HG03432 (cell line): ENCODE measurements around the gene NRN1.
"Not testable (repeated sequence)": the region's sequence is repeated elsewhere in the genome, so short reads cannot be mapped to it uniquely, and the experiment has no call there.

Source experiments
- ATAC-seq: cut with Tn5 transposase; IDR thresholded peaks from one replicate; pipeline ENCODE4 v1.9.1; 2021; ENCODE audit warnings: mild to moderate bottlenecking, moderate library complexity; ENCODE audit not compliant: unreplicated experiment

Gene NRN1, protein sequence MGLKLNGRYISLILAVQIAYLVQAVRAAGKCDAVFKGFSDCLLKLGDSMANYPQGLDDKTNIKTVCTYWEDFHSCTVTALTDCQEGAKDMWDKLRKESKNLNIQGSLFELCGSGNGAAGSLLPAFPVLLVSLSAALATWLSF

GRCh38 chr6:6006428-6007365, at the start of gene NRN1:
NRN1 (minus strand) TSS chr6:6006925; CDS start chr6:6006749, 176 bp downstream.
- no peak for ATAC-seq

DNA sequence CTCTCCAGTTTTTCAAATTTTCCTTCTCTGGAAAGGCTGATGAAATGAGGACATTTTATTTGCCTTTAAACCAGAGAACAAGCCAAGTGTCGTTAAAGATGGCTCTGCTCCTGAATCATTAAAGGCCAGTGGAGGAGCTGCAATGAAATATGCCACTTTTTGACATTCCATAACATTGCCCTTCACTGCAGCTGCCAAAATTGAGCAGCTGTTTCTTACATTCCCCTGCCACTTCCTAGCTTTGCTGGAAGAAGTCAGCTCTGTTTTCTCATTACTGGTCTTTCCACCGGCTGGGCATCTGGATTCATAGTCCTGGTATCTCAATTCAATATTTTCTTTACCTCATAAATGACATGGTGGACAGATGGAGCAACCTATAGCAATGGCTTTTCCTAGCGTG, 45.5 kb upstream of the NRN1 start:
- no peak for ATAC-seq

- ATAC-seq = no peak
Observed at GRCh38 chr6:6046716-6047115, 40.0 kb upstream of the NRN1 start.

DNA sequence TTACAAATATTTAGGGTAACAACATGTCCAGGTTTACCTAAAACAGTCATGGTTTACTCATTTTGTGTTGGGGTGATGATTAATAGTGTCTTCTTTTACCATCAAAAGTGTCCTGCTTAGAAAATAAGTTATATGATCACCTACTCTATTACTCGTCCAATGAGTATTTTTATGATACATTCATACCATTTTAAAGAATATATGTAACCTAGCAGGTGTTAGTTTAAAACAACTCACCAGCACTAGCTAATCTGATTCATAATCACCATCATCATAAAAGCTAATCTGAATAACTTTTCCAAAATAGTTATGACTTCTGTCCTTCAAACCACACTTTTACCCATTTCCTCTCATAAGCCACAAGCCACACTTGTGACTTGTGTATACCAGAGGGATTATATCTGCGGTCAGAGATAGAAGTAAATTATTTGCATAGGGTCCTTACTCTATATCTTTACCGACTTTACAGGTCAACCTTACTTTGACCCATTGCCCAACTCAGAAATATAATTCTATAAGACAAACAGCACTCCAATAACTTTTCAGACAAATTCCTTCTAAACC, 33.3 kb upstream of the NRN1 start:
- no peak for ATAC-seq

GRCh38 chr6:6037179-6037578, 30.5 kb upstream of the NRN1 start:
- no peak for ATAC-seq

DNA sequence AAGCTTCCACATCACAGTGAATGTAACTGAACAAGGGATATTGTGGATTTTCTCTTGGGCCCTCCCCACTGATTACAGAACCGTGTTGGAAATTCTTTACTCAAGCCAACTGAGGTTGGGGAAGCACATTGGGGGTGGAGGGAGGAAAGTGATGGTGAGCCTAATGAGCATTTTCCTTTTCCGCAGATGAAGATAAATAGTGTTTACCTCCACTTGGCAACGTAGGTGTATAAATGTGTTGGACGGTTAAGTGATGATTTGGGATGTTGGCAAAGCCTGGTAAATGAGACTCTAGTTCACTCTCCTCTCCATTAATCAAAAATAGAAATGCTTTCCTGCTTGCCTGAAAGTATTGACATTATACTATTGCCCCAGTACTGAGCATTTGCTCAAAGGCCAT, 27.1 kb upstream of the NRN1 start:
- no peak for ATAC-seq

GRCh38 chr6:6026513-6027205, 19.9 kb upstream of the NRN1 start:
- no peak for ATAC-seq

GRCh38 chr6:6025736-6026135, 19.0 kb upstream of the NRN1 start:
- no peak for ATAC-seq

DNA sequence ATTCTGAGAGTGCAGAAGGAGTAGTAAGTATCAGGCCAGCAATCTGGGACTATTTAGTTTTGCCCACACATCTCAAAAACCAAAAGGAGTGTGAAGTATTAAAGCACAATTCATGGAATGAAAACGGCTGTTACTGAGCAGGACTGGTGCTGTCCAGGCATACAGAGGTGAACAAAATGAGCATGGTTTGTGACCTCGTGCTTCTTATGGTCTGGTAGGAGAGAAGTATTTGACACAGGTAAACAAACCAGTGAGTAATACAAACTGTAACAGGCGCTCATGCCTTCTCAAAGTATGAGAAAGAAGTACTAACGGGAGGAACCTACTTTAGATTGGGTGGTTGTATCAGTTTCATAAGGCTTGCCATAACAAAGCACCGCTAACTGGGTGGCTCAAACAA, 17.5 kb upstream of the NRN1 start:
- ATAC-seq = no peak

DNA sequence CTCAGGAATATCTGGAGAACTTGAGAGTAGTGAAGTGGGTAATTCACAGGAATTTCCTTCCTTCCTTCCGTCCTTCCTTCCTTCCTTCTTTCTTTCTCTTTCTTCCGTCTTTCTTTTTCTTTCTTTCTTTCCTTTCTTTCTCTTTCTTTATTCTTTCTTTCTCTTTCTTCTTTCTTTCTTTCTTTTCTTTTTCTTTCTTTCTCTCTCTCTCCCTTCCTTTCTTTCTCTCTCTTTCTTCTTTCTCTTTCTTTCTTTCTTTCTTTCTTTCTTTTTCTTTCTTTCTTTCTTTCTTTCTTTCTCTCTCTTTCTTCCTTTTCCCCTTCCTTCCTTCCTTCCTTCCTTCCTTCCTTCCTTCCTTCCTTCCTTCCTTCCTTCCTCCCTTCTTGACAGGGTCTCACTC, 16.1 kb upstream of the NRN1 start:
- not testable (repeated sequence) for ATAC-seq

DNA sequence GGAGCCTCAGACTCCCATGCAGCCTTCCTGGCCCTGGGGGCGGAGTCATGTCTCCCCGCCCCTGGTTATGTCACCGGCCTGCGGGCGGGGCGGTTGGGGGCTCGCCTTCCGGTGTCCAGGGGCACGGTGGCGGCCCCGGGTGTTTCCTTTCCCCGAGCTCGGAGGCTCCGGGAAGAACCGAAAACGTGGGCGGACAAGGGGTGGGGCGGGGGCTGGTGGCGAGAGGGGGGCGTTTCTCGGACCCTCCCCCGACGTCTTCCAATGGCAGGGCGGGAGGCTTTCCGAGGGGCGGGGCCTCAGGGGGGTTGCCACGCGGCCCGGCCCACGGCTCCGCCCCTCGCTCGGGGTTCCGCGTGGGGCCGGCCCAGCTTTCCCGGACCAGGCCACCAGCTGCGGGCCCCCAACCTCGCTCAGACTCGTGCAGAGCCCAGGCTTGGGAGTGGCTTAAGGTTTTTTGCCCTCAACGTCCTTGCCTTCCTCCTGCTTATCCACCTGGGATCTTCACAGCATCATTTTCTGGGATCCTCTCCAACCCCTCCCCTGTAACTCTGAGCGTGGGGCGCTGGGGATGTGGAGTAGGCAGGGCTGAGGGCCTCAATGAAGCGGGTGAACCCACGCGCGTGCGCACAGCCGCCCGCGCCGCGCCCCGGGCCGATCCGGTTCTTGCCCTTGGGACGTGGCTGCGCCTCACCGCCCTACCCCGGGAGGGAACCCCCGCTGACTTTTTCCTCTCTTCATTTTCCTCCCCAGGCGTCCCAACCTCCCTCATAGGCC, 2.1 kb upstream of the NRN1 start:
- peak; percentile 70 for ATAC-seq

DNA sequence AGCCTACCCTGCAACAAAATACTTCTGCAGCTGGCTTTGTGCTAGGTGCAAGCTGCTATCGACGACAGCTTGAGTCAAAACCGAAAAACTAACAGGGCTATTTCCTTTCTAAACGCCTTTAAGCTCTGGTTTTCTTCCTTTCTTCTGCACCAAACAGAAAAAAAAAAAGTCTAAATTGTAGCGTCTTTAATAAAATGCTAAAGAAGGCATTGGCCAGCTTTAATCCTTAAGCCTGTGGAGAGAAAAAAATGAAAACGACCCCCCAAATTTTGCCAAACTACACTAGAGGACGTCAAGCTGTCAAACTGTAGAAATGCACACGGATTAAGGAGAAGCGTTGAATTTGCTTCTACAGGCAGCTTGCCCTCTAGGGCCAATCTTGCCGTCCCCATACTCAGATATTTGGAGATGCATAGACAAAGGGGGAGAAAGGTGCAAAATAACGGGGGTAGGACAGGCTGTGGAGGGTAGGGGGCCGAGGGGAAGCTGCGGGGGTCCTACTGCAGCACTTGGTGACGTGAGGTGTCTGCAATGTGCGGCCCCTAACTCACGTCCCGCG, 1.4 kb upstream of the NRN1 start:
- ATAC-seq = peak; percentile 9

DNA sequence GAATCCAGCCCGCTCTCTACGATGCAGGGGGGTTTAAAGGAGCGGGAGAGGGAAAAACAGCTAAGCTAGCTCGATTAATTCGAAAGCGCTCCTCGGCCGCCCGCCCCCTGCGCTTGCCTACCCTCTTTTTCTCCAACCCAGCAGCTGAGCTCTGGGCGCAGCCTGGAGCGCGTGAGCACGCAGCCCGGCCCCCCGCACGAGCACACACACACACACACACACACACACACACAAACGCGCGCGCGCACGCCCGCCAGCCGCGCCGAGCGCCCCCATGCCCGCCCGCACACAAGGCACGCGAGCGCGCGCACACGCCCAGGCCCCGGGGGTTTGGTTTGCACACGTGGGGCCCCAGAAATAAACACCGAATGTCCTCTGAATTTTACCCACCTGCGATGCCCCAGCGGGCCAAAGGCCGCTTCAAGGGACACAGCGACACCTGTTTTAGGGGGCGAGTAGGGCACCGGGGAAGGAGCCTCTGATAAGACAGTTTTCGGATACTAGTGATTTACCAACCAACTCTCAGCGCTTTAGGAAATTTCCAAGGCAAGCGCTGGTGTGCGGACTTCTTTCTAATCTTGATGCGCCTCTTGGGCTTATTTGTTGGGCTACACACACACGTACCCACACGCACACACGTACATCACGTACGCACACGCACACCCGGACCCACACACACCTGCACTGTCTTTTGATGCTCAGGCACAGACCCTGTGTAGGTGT, 802 bp upstream of the NRN1 start:
- ATAC-seq = no peak

- ATAC-seq = no peak
Observed at GRCh38 chr6:6006006-6006427, 708 bp downstream of the NRN1 start.

GRCh38 chr6:6005051-6006005, 1.4 kb downstream of the NRN1 start:
- ATAC-seq = no peak

DNA sequence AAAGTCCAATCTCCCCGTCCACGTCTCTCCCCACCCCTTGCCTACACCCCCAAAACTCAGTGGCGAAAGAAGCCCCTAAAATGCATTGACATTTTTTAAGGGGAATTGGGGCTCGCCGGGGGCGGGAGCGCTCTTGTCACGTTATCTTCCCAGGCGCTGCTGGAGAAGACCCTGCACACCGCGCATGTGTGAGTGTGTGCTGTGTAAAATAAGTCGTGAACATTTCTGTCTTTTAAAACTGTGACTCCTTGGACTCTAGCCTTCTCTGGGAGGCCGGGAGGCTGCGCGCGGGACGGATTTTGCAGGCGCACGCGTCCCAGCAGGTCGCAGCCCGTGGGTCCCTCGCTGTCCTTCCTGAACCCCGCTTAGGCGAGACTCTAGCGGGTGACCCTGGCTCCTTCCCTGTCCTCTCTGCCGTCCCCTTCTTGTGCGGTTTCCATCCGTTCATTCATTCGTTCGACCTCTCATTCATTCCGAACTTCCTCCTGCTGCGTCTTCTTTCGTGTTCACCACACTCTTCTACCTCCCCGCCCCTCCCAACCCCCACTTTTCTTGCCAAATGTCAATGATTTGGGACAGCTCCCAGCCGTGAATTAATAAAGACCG, 2.2 kb downstream of the NRN1 start:
- ATAC-seq = no peak

GRCh38 chr6:6003621-6004366, 2.9 kb downstream of the NRN1 start:
- ATAC-seq = no peak
